PC-9 (cell line): ENCODE measurements around the gene EMILIN3. TPM values are rescaled to one million over a fixed set of nuclear protein-coding genes. Genes with fewer than 3 reads are reported as not detected.

Experiments
- BruUV-seq: library from RNA; stranded (reverse); fragments of 400-500 nt; replicated peaks from 2 replicates; lab custom pipeline; 2021; lab: Mats Ljungman, UMichigan
- CTCF ChIA-PET: fragments of 300-600 bp; sonication (Branson Sonifier 250); formaldehyde crosslinking; loops from one replicate; lab custom pipeline; 2022; ENCODE audit warnings: antibody characterized with exemption; lab: Charles Lee
- POLR2A ChIA-PET: fragments of 300-600 bp; sonication (Branson Sonifier 250); formaldehyde crosslinking; loops from one replicate; lab custom pipeline; 2022; ENCODE audit warnings: antibody characterized with exemption; ENCODE audit not compliant: unreplicated experiment; lab: Charles Lee
- DNase-seq, 2 experiments: peaks; one replicate each; pipeline versions ENCODE4 v3.0.0 to v3.0.0-alpha.2; 2015 to 2022; ENCODE audit warnings: mixed read lengths in 1 of 2
- H2AFZ ChIP-seq: fragments of 200-600 bp; sonication (generic); 2 replicates; pipeline ENCODE4 v1.8.1; 2017; ENCODE audit warnings: antibody characterized with exemption
- H3F3A ChIP-seq: fragments of 200-600 bp; sonication (generic); 2 replicates; pipeline ENCODE4 v1.8.1; 2017; ENCODE audit warnings: antibody characterized with exemption, mild to moderate bottlenecking, low read depth; ENCODE audit not compliant: insufficient read depth
- H3K27ac ChIP-seq: fragments of 200-600 bp; sonication (generic); 2 replicates; pipeline ENCODE4 v1.6.1; 2016; ENCODE audit warnings: mixed run types
- H3K27me3 ChIP-seq: fragments of 200-600 bp; sonication (generic); 2 replicates; pipeline ENCODE4 v1.6.1; 2016; ENCODE audit warnings: low read depth, mixed run types; ENCODE audit not compliant: insufficient read depth
- H3K36me3 ChIP-seq: fragments of 200-600 bp; sonication (generic); 2 replicates; pipeline ENCODE4 v1.6.1; 2016; ENCODE audit warnings: low read depth, mixed run types
- H3K4me1 ChIP-seq: fragments of 200-600 bp; sonication (generic); replicated peaks from 2 replicates; pipeline ENCODE4 v1.6.1; 2016; ENCODE audit warnings: mixed run types; ENCODE audit not compliant: insufficient read depth
- H3K4me2 ChIP-seq: fragments of 200-600 bp; sonication (generic); 2 replicates; pipeline ENCODE4 v1.6.1; 2017; ENCODE audit warnings: mixed run types
- H3K4me3 ChIP-seq: fragments of 200-600 bp; sonication (generic); 2 replicates; pipeline ENCODE4 v1.6.1; 2016; ENCODE audit warnings: mixed run types
- H3K79me2 ChIP-seq: fragments of 200-600 bp; sonication (generic); 2 replicates; pipeline ENCODE4 v1.6.1; 2017; ENCODE audit warnings: low read depth, mixed run types
- H3K9me2 ChIP-seq: fragments of 200-600 bp; sonication (generic); 2 replicates; pipeline ENCODE4 v1.8.1; 2017; ENCODE audit warnings: mild to moderate bottlenecking; ENCODE audit not compliant: insufficient read depth
- H3K9me3 ChIP-seq: fragments of 200-600 bp; sonication (generic); 2 replicates; pipeline ENCODE4 v1.8.1; 2016; ENCODE audit warnings: low read depth; ENCODE audit not compliant: insufficient read depth
- H4K20me1 ChIP-seq: fragments of 200-600 bp; sonication (generic); 2 replicates; pipeline ENCODE4 v1.8.1; 2017; ENCODE audit not compliant: insufficient read depth
- EZH2 ChIP-seq: fragments of 200-600 bp; sonication (generic); IDR thresholded peaks from 2 replicates; pipeline ENCODE4 v1.8.0; 2017; ENCODE audit warnings: antibody characterized with exemption, low read depth
- intact Hi-C: fragments of 100-400 bp; cut with micrococcal nuclease; formaldehyde crosslinking; loops from one replicate; pipeline ENCODE4 v1.10.0; 2022; ENCODE audit not compliant: unreplicated experiment
- total RNA-seq: library from RNA; stranded (reverse); gene quantifications from 2 replicates; pipeline ENCODE4 v1.2.3, GENCODE V29; 2021
- TF ChIP-seq, protein P1 (sequence below): fragments of 200-600 bp; sonication (generic); conservative IDR thresholded peaks from 2 replicates; pipeline ENCODE4 v1.6.1; 2017; ENCODE audit warnings: mixed run types, antibody characterized with exemption, mild to moderate bottlenecking, moderate library complexity

EMILIN3 gene
- total RNA-seq, 1 experiment from 2014 or later, result not detected

DNA sequence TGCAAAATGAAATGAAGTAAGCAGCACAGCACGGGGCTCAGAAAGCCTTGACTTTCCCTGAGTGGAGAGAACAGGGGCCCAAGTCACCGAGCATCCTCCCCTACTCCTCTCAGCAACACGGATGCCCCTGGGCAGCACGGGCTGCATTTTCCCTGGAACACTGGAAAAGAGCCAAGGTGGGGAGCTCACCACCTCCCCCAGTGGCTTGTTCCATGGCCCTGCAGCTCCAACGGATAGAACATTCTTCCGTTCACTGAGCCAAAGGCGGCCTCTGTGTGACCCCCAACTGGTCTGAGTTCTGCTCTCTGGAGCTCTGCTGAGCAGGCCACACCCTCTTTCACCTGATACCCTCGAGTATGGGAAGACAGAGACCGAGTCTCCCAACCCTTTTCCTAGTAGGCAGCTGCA lies 20.8 kb upstream of the EMILIN3 start:
- no peak overlapping the region for H3K4me2 ChIP-seq
- intact Hi-C loops, result no loop called here
- no peaks in the 10 kb centered on the region for H3K9me2 ChIP-seq
- peak in 1 of 2 experiments; percentile 31 for DNase-seq
- H3K27me3 ChIP-seq, result 0 out of 2 replicates have a peak, but pooled peaks cover 12% of the 10 kb centered on the region
- peaks cover 17% of the 10 kb centered on the region for H3K4me1 ChIP-seq
- no peaks in the 10 kb centered on the region; the same call in 1 of the 2 replicates for H3K9me3 ChIP-seq
- BruUV-seq, result no TSS peak
- ChIA-PET POLR2A (no interaction called here), CTCF (no interaction called here)
- TF ChIP-seq EZH2, result no peak
- TF ChIP-seq, protein P1, sequence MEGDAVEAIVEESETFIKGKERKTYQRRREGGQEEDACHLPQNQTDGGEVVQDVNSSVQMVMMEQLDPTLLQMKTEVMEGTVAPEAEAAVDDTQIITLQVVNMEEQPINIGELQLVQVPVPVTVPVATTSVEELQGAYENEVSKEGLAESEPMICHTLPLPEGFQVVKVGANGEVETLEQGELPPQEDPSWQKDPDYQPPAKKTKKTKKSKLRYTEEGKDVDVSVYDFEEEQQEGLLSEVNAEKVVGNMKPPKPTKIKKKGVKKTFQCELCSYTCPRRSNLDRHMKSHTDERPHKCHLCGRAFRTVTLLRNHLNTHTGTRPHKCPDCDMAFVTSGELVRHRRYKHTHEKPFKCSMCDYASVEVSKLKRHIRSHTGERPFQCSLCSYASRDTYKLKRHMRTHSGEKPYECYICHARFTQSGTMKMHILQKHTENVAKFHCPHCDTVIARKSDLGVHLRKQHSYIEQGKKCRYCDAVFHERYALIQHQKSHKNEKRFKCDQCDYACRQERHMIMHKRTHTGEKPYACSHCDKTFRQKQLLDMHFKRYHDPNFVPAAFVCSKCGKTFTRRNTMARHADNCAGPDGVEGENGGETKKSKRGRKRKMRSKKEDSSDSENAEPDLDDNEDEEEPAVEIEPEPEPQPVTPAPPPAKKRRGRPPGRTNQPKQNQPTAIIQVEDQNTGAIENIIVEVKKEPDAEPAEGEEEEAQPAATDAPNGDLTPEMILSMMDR, result no peak
- no peak overlapping the region for H3K27ac ChIP-seq
- H4K20me1 ChIP-seq, result no peaks in the 10 kb centered on the region
- H3K36me3 ChIP-seq, result no peaks in the 10 kb centered on the region
- no peak overlapping the region for H2AFZ ChIP-seq
- no peaks in the 10 kb centered on the region for H3K79me2 ChIP-seq
- H3F3A ChIP-seq, result peaks cover 22% of the 10 kb centered on the region
- H3K4me3 ChIP-seq, result no peak overlapping the region

DNA sequence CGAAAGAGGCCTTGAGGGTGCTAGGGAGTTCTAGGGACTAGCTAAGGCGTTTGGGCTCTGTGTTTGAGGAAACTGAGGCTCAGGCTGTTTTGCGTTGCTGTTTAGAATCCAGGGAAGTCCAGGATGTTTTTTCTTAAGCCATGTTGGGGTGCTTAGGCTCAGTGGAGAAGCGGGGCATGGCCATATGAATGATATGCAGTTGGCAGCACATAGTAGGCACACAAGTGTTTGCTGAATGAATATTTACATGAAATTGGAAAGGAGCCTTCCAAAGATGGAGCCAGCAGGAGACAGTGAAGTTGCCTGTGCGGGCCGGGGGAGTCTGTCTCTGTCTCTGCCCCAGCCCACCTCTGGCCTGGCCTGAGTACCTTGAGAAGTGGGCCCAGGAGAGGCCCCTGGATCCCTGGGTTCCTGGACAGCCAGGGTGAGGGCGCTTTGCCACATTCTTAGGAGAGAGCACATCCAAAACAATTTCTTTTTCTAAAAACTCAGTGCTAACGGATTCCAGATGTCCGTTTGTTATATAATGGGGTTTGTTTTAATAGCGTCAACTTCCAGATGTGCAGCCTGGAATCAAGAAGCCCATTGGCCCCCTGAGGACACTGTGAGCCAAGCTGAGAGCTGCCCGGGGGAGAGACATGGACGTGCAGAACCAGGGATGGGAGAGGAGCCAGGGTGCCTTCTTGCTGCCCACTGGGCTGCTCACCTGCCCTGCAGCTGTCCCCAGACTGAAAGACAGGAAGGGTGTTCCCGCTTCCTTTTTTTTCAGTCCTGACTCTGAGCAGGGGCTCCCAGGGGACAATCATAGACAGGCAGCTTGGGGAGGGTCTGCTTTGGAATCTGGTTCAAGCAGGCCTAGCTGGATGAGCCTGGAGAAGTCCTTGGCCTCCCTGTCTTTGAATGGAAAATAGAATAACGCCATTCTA lies 20.1 kb upstream of the EMILIN3 start:
- 0 out of 2 replicates have a peak, but pooled peaks cover 13% of the 10 kb centered on the region for H3K27me3 ChIP-seq
- peaks cover 15% of the 10 kb centered on the region for H3F3A ChIP-seq
- H3K36me3 ChIP-seq, result no peaks in the 10 kb centered on the region
- H3K9me3 ChIP-seq, result no peaks in the 10 kb centered on the region; the same call in 1 of the 2 replicates
- TF ChIP-seq, protein P1, result no peak
- no peak for TF ChIP-seq EZH2
- no peak overlapping the region for H3K4me3 ChIP-seq
- H2AFZ ChIP-seq, result no peak overlapping the region
- no peak for DNase-seq
- no peak overlapping the region for H3K4me2 ChIP-seq
- no peaks in the 10 kb centered on the region for H4K20me1 ChIP-seq
- no peaks in the 10 kb centered on the region for H3K9me2 ChIP-seq
- H3K27ac ChIP-seq, result no peak overlapping the region
- ChIA-PET CTCF (interaction anchor here (0.6 kb wide), 1 partner anchor 12 kb away, joined by 5 read pairs; no protein-coding TSS in a partner anchor), POLR2A (no interaction called here)
- no TSS peak for BruUV-seq
- intact Hi-C loops, result no loop called here
- H3K79me2 ChIP-seq, result no peaks in the 10 kb centered on the region
- peaks cover 12% of the 10 kb centered on the region for H3K4me1 ChIP-seq

DNA sequence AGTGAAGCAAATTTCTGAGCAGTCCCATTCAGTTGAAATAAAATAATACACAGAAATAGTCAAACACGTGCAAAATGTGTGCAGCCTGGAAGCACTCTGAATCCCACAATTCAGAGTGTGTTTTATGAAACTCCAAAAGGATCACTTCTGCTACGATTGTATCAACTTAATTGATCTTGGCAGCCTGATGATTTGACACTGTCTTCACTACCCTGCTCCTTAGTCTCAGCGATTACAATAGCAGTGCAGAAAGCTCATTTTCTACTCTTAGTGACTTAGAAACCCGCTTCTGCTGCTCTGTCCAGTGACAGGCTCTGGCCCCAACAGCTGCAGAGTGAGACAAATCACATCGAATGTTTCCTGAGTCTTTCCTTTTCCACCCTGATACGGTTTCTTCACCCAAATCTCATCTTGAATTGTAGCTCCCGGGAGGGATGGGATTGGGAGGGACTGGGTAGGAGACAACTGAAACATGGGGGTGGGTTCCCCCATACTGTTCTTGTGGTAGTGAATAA lies 16.2 kb upstream of the EMILIN3 start:
- H3K79me2 ChIP-seq, result no peaks in the 10 kb centered on the region
- POLR2A ChIA-PET, result no interaction called here
- no peak overlapping the region for H3K4me2 ChIP-seq
- no TSS peak for BruUV-seq
- DNase-seq, result no peak
- H3K27ac ChIP-seq, result no peak overlapping the region
- H3K36me3 ChIP-seq, result no peaks in the 10 kb centered on the region
- H4K20me1 ChIP-seq, result no peaks in the 10 kb centered on the region
- no peak for TF ChIP-seq EZH2
- TF ChIP-seq, protein P1, result no peak
- no peaks in the 10 kb centered on the region for H3K9me2 ChIP-seq
- H3F3A ChIP-seq, result no peaks in the 10 kb centered on the region
- CTCF ChIA-PET, result no interaction called here
- no peaks in the 10 kb centered on the region for H3K9me3 ChIP-seq
- H3K27me3 ChIP-seq, result peaks cover 38% of the 10 kb centered on the region
- intact Hi-C loops, result no loop called here
- H3K4me1 ChIP-seq, result no peaks in the 10 kb centered on the region
- H2AFZ ChIP-seq, result no peak overlapping the region
- H3K4me3 ChIP-seq, result no peak overlapping the region
